GM19043 (cell line): ENCODE data around the gene SARDH.
"Not testable (repeated sequence)": the region's sequence is repeated elsewhere in the genome, so short reads cannot be mapped to it uniquely, and the experiment has no call there.

ENCODE experiments used
- ATAC-seq: cut with Tn5 transposase; IDR thresholded peaks from one replicate; pipeline ENCODE4 v1.9.1; 2021; ENCODE audit warnings: low read depth; ENCODE audit not compliant: unreplicated experiment

Gene SARDH

DNA sequence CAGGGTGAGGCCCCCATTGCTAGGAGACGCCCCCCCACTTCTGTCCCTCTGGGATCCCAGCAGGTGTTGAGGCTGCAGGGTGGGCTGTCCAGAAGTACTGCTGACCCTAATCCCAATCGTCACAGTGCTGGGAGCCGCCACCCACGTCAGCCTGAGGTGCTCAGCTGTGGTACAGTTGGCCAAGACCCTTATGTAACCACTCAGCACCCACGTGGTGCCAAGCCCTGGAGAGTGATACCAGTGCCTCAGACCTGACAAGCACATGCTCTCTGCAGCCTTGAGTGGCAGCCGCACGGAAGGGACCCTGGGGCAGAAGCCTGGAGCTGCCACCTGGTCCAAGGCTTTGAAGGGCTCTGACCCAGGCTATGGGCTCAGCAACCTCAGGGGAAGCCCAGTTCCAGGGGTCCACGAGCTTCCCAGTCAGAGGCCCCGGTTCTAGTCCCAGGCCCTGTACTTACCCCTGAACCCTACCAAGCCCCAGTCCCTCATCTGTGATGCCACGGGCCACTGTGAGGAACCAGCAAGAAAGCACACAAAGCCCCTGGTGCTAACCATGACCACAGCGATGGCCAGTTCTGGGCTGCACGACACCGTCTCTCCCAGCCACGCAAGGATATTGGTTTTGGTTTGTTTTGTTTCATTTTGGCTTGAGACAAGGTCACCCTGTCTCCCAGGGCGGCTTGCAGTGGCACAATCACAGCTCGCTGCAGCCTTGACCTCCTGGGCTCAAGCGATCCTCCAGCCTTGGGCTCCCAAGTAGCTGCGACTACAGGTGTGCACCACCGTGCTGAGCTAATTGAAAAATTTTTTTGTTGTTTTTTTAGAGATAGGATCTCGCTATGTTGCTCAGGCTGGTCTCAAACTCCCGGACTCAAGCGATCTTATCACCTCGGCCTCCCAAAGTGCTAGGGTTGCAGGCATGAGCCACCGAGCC, 51.2 kb downstream of the SARDH start:
- no peak for ATAC-seq

DNA sequence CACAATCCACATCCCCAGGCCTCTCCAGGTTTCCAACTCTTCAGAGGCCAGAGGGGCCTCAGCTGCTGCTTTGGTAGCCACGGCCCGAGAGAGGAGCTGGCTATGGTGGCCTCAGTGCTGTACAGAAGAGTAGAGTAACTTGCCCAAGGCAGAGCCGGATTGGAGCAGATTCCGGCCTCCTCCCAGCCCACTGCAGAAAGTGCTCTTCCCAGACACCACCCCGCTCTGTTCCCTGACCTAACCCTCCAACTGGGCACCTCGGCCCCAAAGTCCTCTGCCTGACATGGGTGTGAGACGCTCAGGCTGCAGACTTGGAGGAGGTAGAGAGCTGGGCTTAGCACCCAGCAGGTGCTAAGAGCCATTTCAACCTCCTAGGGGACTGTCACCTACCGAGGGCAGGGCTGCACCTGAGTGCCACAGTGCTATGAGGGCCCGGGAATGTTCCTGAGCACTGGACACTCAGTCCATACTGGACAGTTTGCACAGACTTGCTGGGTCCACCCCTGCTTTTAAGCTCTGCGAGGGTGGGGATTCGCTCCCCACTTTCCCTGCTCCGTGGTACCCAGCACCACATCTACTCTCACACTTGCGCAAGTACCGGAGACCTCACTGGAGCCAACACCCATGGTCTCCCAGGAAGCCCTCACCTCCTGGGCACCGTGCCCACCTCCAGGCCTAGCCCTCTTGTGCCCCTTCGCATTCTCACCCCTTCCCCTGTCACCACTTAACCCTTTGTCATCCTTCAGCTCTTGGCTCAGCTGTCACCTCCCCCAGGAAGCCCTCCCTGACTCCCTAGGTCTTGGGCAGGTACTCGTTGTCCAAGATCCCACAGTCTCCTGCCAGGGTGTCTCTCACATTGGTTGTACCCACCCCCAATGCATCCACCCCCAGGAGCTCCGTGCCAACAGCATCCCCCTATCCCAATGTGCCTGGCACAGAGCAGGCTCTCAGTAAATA, 52.2 kb downstream of the SARDH start:
- no peak for ATAC-seq

DNA sequence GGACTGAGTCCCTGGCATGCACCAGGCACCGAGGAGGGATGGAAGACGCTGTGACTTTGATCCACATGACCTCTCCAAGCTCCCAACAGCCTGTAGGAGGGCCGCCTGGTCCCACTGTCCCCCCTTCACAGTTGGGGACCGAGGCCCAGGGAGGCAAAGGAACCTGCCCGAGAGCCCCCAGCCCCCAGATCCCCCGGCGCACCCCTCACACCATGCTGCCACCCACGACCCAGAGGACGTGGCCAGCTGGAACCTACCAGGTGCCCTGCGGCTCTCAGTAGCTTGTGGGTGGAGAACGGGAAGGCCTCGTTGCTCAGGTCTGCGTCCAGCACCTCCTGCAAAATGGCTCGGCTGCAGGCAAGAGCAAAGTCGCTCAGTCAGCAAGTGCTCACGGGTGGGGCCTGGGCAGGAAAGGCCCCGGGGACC, 53.2 kb downstream of the SARDH start:
- no peak for ATAC-seq

DNA sequence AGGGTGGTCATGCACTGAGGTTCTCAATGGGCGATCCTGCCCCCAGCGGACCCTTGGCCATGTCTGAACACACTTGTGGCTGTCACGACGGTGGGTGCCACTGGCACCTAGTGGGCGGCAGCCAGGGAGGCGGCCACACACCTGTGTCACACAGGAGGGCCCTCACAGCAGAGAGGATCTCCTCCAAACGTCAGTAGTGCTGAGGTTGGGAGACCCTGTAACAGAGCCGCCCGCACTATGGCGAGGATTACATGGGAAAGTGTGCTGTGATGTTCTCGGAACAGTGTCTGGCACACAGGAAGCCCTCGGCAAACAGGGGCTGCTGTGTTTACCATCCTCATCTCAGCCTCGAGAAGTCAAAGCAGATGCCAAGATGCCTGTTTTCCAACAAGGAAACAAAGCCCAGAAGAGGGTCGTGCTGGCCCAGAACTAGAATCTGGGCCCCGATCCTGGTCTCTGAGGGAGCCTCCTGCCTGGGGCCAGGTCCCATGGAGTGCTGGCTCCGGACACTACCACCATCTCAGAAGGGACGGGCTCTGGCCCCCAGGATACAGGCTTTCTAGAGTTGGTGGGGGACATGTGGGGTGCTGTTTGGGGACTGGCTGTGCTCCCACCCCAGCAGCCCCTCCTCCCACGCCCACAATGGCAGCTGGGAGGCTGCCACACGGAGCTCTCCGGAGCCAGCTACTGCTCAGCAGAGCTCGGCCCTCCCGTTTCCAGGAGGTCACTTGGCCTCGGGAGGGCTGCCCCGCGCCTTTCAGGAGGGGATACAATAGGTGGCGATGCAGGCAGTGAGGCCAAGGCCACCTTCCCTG, 53.8 kb downstream of the SARDH start:
- no peak for ATAC-seq

GRCh38 chr9:133683586-133684120, 54.5 kb downstream of the SARDH start:
- ATAC-seq = no peak

- no peak for ATAC-seq
These were observed 55.1 kb downstream of the SARDH start for GRCh38 chr9:133682818-133683585.

DNA sequence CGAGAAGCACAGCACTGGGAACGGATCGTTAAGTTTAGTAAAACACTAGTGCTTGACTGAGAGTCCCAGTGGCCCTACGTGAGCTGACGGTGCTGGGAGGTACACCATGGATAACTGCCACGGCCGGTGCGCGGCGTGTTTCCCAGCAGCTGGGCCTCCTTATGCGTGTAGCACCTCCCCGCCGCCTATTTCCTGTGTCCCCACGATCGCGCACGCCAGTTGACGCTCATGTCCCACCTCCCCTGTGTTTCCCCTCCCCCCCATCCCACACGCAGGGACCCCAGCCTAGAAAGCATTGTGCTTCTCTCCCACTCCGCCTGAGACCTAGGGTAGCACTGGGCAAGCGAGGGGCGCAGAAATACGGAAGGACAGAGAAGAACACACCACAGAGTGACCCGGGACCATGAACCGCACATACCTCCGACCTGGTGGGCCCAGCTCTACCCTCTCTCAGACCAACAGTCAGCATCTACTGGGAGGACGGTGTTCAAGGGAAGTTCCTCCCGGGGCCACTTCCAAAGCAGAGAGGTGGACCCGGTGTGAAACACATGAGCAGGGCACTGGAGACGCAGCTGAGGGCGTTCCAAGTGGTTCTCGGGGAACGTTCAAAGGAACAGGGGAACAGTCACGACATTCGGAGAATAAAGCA, 56.4 kb downstream of the SARDH start:
- no peak for ATAC-seq

- no peak for ATAC-seq
These were observed 57.0 kb downstream of the SARDH start for GRCh38 chr9:133680976-133681657.

- no peak for ATAC-seq
These were observed 57.7 kb downstream of the SARDH start for GRCh38 chr9:133680250-133680975.

DNA sequence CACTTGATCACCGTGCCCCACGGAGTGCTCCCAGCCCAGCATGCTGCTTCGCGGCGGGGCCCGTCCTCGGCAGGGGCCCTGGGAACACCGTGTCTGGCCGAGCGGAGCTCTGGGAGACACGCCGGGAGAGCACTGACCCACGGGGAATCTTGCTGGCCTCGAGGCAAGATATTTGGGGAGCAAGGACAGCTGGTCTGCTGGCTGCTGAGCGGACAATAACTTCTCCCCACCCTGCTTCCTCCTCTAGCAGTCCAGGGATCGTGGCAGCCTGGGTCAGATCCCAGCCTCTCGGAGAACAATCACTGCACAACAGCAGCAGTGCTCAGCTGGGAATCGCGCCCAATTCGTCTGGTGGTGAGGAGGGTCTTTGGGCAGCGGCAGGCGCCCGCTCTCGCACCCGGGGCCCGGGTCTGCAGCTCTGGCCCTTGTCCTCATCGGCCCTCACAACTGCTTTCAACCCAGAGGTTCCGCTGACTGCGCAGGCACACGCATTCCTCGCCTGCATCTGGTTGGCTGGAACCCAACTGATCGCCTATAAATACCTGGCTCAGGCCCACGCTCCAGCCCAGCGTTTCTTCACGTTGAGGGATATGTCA, 58.6 kb downstream of the SARDH start:
- no peak for ATAC-seq

DNA sequence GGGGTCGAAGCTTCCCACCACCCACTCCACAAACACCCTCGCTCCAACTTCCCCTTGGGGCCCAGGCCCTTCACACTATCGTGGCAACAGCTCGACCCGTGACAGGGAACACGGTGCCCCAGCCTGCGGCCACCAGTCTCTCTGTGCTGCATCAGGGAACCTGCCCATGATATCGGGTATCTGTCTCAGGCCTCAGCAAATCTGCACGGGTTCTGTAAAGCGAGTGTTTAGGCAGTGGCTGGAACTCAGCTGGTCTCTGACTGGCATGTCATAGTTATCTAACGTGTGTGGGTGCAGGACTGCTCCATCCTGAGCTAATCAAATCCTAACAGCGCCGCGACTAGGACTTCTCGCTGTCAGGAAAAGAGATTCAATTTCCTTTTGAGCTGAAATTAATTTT, 59.1 kb downstream of the SARDH start:
- ATAC-seq = no peak

DNA sequence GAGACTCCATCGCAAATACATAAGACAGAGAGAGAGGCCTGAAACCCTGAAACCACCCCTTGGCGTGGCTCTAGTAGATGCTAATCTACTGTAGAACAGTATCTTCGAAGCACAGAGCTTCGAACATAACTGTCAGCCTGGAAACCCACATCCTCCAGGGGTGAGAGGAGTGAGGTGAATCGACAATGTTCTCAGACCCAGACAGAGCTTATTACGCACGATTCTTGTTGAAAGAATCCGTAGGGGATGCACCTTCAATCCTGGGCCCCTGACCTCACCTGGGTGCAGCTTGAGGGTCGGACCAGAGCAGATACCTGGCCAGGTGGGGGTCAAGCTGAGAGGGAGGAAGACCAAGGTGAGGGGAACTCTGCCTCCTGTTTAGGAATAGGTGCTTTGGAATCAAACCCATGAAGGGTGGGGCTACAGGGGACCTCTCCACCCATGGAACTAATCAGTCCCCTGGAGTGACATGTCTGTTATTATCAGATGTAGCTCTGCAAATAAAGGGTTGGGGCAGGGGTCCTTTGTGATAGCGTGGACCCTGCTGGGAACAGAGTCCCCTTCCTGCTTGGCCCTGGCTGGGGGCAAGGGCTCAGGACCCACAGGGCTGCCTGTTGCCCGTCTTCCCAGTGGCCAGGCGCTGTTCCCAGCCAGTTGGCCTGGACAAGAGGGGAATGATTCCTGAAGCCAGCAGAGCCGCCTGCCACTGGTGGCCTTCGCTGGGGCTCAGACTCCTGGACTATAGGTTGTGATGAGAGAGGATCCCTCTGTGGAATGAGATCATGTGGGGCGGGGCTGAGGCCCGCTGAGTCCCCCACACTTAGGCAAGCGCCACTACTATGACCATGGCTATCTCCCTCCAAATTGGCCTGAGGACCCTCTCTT, 60.8 kb downstream of the SARDH start:
- no peak for ATAC-seq

- no peak for ATAC-seq
These were observed 61.7 kb downstream of the SARDH start for GRCh38 chr9:133676450-133676849.

GRCh38 chr9:133675796-133676195, 62.4 kb downstream of the SARDH start:
- ATAC-seq = not testable (repeated sequence)

- no peak for ATAC-seq
These were observed 64.1 kb downstream of the SARDH start for GRCh38 chr9:133674091-133674490.

- ATAC-seq = no peak
These were observed 64.9 kb downstream of the SARDH start for GRCh38 chr9:133673258-133673655.
